GM12878 (cell line): ENCODE measurements around the gene BTBD9. TPM values are rescaled to one million over a fixed set of nuclear protein-coding genes. Genes with fewer than 3 reads are reported as not detected.

Source experiments
- ATAC-seq: fragments of 200-7000 bp; cut with Tn5 transposase; 3 replicates; pipeline ENCODE4 v1.9.1; 2020; ENCODE audit warnings: mild to moderate bottlenecking, moderate library complexity
- BruUV-seq: library from RNA; stranded (reverse); fragments of 400-500 nt; replicated peaks from 2 replicates; lab custom pipeline; 2021; lab: Mats Ljungman, UMichigan
- CTCF ChIA-PET: fragments of 300-600 bp; sonication (Branson Sonifier 250); formaldehyde crosslinking; extraction: SDS; loops from one replicate; lab custom pipeline; 2021; ENCODE audit warnings: inconsistent platforms; lab: Yijun Ruan, JAX
- POLR2A ChIA-PET: fragments of 350-600 bp; formaldehyde crosslinking; extraction: SDS; loops from one replicate; lab custom pipeline; 2021; ENCODE audit warnings: inconsistent platforms; lab: Charles Lee
- RAD21 ChIA-PET: fragments of 300-600 bp; sonication (Branson Sonifier 250); formaldehyde crosslinking; loops from one replicate; lab custom pipeline; 2023; ENCODE audit warnings: antibody characterized with exemption; ENCODE audit not compliant: unreplicated experiment; lab: Charles Lee
- SMC1A ChIA-PET: fragments of 300-600 bp; sonication (Branson Sonifier 250); formaldehyde crosslinking; loops from one replicate; lab custom pipeline; 2023; ENCODE audit not compliant: unreplicated experiment, uncharacterized antibody; lab: Charles Lee
- DNase-seq: peaks from one replicate; pipeline ENCODE4 v3.0.0-alpha.2; 2011; ENCODE audit warnings: low read depth, low spot score
- FAIRE-seq: peaks from 3 replicates; lab custom pipeline; 2011; peaks lifted over from hg19 to GRCh38; lab: Jason Lieb, UNC
- H2AFZ ChIP-seq: 2 replicates; pipeline ENCODE4 v1.6.0; 2011; ENCODE audit warnings: low read depth, low read length, control low read depth; ENCODE audit not compliant: control insufficient read depth
- H3K27ac ChIP-seq: 2 replicates; pipeline ENCODE4 v1.5.1; 2011; ENCODE audit warnings: control low read depth; ENCODE audit not compliant: control insufficient read depth, insufficient read depth
- H3K27me3 ChIP-seq, 2 experiments: replicated peaks in 1 of 2; 2 replicates each; pipeline versions ENCODE4 v1.6.0 to v1.6.1; 2011; ENCODE audit warnings: low read length in 1 of 2; ENCODE audit not compliant: control insufficient read depth in 2 of 2, insufficient read depth in 2 of 2
- H3K36me3 ChIP-seq, 2 experiments: 2 replicates each; pipeline ENCODE4 v1.5.1; 2011; ENCODE audit warnings: low read length in 1 of 2; ENCODE audit not compliant: control insufficient read depth in 2 of 2, insufficient read depth in 2 of 2
- H3K4me1 ChIP-seq: 2 replicates; pipeline ENCODE4 v1.6.1; 2011; ENCODE audit warnings: mild to moderate bottlenecking, low read length, moderate library complexity, mixed read lengths; ENCODE audit not compliant: control insufficient read depth, insufficient read depth
- H3K4me2 ChIP-seq: 2 replicates; pipeline ENCODE4 v1.6.0; 2011; ENCODE audit warnings: control low read depth; ENCODE audit not compliant: control insufficient read depth, insufficient read depth
- H3K4me3 ChIP-seq: fragments of 200-600 bp; sonication (generic); 2 replicates; pipeline ENCODE4 v1.5.1; 2016
- H3K79me2 ChIP-seq: 2 replicates; pipeline ENCODE4 v1.6.0; 2011; ENCODE audit warnings: low read length; ENCODE audit not compliant: control insufficient read depth, insufficient read depth
- H3K9ac ChIP-seq: 2 replicates; pipeline ENCODE4 v1.8.0; 2011; ENCODE audit warnings: low read length, control low read depth, mixed read lengths; ENCODE audit not compliant: control insufficient read depth, insufficient read depth
- H3K9me3 ChIP-seq: replicated peaks from 3 replicates; pipeline ENCODE4 v1.5.1; 2011; ENCODE audit warnings: mild to moderate bottlenecking, low read length; ENCODE audit not compliant: control insufficient read depth, insufficient read depth
- H4K20me1 ChIP-seq: 2 replicates; pipeline ENCODE4 v1.6.0; 2011; ENCODE audit not compliant: control insufficient read depth, insufficient read depth
- ASH2L ChIP-seq: fragments of 300-600, 200-600 bp; sonication (generic); IDR thresholded peaks from 2 replicates; pipeline ENCODE4 v1.6.1; 2017; ENCODE audit warnings: low read depth, mild to moderate bottlenecking, borderline replicate concordance
- FOXM1 ChIP-seq: IDR thresholded peaks from 2 replicates; pipeline ENCODE4 v1.6.1; 2012; ENCODE audit warnings: low read depth, mild to moderate bottlenecking, inconsistent platforms, low read length, moderate library complexity
- NFYB ChIP-seq: IDR thresholded peaks from 2 replicates; pipeline ENCODE4 v1.6.1; 2011; ENCODE audit warnings: low read depth, mild to moderate bottlenecking, low read length, improper control_type of control experiment, moderate library complexity; ENCODE audit not compliant: insufficient read depth
- NR2F1 ChIP-seq: fragments of 450-650 bp; conservative IDR thresholded peaks from 2 replicates; pipeline ENCODE4 v1.6.1; 2017; ENCODE audit warnings: mild to moderate bottlenecking
- POLR2A ChIP-seq: IDR thresholded peaks from 2 replicates; pipeline ENCODE4 v1.6.1; 2011; ENCODE audit warnings: low read depth, mild to moderate bottlenecking, low read length
- SMAD1 ChIP-seq: fragments of 450-650 bp; IDR thresholded peaks from 2 replicates; pipeline ENCODE4 v1.6.1; 2018; ENCODE audit warnings: mild to moderate bottlenecking, low read depth; ENCODE audit not compliant: partially characterized antibody
- SPI1 ChIP-seq: IDR thresholded peaks from 2 replicates; pipeline ENCODE4 v1.6.1; 2011; ENCODE audit warnings: low read depth, mild to moderate bottlenecking, low read length, moderate library complexity, borderline replicate concordance; ENCODE audit not compliant: insufficient read depth
- YBX1 ChIP-seq: fragments of 450-650 bp; IDR thresholded peaks from 2 replicates; pipeline ENCODE4 v1.6.1; 2016; ENCODE audit warnings: antibody characterized with exemption
- WGBS: methylation state at CpG from one replicate; pipeline ENCODE4 v1.1.6; 2016; ENCODE audit warnings: low lambda C conversion rate; ENCODE audit not compliant: insufficient replicate concordance, insufficient coverage; ENCODE audit errors: missing lambda C conversion rate; 5-methylcytosine and 5-hydroxymethylcytosine counted together
- in situ Hi-C: fragments of 300-500 bp; cut with MboI; formaldehyde crosslinking; loops from 9 replicates; pipeline ENCODE4 v1.14.3; 2018; ENCODE audit warnings: mixed read lengths
- intact Hi-C: fragments of 100-400 bp; cut with micrococcal nuclease; formaldehyde crosslinking; loops from one replicate; pipeline ENCODE4 v1.14.2; 2022; ENCODE audit not compliant: unreplicated experiment
- polyA plus RNA-seq, 11 experiments: library from polyadenylated mRNA; depleted of rRNA in 4 of 11; unstranded in 6 of 11; stranded (reverse) in 5 of 11; fragments of >200 nt; fragmentation: Nextera tagmentation in 4 of 11; fragmentation: Illumina TruSeq in 1 of 11; extraction: Ambion mirVana in 4 of 11; extraction: Trizol in 1 of 11; gene quantifications; 1 replicate in 1 of 11; 2 replicates in 10 of 11; pipeline versions ENCODE4 v1.2.1 to v1.2.3, GENCODE V29; 2011 to 2016; ENCODE audit warnings: inconsistent platforms in 2 of 11, missing spikeins in 2 of 11, low read depth in 1 of 11
- total RNA-seq, 4 experiments: library from RNA; depleted of rRNA in 3 of 4; stranded (reverse); fragments of >200 nt in 3 of 4; fragmentation: Illumina TruSeq in 1 of 4; extraction: Trizol in 1 of 4; gene quantifications; 2 replicates each; pipeline versions ENCODE4 v1.2.1 to v1.2.3, GENCODE V29; 2013 to 2021
- TF ChIP-seq, protein P1 (sequence below): IDR thresholded peaks from 2 replicates; pipeline ENCODE4 v1.6.1; 2012; ENCODE audit warnings: improper control_type of control experiment, low read depth, low read length; ENCODE audit not compliant: insufficient replicate concordance
- TF ChIP-seq, protein P2 (sequence below): IDR thresholded peaks from 2 replicates; pipeline ENCODE4 v1.6.1; 2011; ENCODE audit warnings: low read depth, mild to moderate bottlenecking, low read length, moderate library complexity, borderline replicate concordance; ENCODE audit errors: extremely low read depth
- TF ChIP-seq, protein P3 (sequence below): IDR thresholded peaks from 2 replicates; pipeline ENCODE4 v1.6.1; 2011; ENCODE audit warnings: borderline replicate concordance, low read depth, mild to moderate bottlenecking, moderate library complexity, low read length; ENCODE audit not compliant: insufficient read depth, poor library complexity, severe bottlenecking
- TF ChIP-seq, protein P4 (sequence below): IDR thresholded peaks from 2 replicates; pipeline ENCODE4 v1.6.1; 2012; ENCODE audit warnings: low read depth, low read length, improper control_type of control experiment
- TF ChIP-seq, protein P5 (sequence below): IDR thresholded peaks from 2 replicates; pipeline ENCODE4 v1.6.1; 2011; ENCODE audit warnings: low read depth, low read length, improper control_type of control experiment, borderline replicate concordance

BTBD9 gene
- total and polyA plus RNA-seq, 10 of the 15 experiments (the other 5 are each of a cell fraction or from before 2014, with no cell fraction given): 0.22 to 8.6 (median 4.6) TPM

DNA sequence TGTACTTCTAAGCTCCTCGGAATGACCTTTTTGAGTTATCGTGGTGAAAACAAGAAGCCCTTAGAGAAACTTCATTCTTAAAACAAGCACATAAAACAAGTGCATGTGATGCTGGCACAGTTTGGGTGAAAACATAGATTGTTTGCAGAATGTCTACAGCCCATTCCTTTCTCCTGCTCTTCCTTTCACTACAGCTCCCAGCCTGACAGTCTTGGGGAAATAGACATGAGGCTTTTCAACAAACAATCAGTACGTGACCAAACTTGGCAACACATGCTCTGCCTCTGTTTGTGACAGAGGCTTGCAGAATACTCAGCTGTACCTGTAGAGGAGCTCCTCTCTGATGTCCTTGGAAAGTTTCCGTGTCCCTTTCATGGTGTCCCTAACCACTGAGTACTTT is 498.6 kb downstream of the BTBD9 start:
- Histone ChIP-seq H3K9me3 (no peaks in the 10 kb centered on the region), H3K27me3 (no peaks in the 10 kb centered on the region), H3K27ac (no peak overlapping the region), H3K79me2 (no peaks in the 10 kb centered on the region), H3K4me1 (0 out of 2 replicates have a peak, but pooled peaks cover 4% of the 10 kb centered on the region), H3K4me3 (no peak overlapping the region), H4K20me1 (peaks cover 2% of the 10 kb centered on the region; the same call in 1 of the 2 replicates), H3K4me2 (no peak overlapping the region), H3K36me3 (peaks cover 0 to 4% of the 10 kb centered on the region in 2 experiments; a peak in 2 of 4 replicates), H3K9ac (no peak overlapping the region), H2AFZ (no peak overlapping the region)
- no TSS peak for BruUV-seq
- TF ChIP-seq NR2F1: no peak
- no peak for TF ChIP-seq NFYB
- TF ChIP-seq, protein P1, sequence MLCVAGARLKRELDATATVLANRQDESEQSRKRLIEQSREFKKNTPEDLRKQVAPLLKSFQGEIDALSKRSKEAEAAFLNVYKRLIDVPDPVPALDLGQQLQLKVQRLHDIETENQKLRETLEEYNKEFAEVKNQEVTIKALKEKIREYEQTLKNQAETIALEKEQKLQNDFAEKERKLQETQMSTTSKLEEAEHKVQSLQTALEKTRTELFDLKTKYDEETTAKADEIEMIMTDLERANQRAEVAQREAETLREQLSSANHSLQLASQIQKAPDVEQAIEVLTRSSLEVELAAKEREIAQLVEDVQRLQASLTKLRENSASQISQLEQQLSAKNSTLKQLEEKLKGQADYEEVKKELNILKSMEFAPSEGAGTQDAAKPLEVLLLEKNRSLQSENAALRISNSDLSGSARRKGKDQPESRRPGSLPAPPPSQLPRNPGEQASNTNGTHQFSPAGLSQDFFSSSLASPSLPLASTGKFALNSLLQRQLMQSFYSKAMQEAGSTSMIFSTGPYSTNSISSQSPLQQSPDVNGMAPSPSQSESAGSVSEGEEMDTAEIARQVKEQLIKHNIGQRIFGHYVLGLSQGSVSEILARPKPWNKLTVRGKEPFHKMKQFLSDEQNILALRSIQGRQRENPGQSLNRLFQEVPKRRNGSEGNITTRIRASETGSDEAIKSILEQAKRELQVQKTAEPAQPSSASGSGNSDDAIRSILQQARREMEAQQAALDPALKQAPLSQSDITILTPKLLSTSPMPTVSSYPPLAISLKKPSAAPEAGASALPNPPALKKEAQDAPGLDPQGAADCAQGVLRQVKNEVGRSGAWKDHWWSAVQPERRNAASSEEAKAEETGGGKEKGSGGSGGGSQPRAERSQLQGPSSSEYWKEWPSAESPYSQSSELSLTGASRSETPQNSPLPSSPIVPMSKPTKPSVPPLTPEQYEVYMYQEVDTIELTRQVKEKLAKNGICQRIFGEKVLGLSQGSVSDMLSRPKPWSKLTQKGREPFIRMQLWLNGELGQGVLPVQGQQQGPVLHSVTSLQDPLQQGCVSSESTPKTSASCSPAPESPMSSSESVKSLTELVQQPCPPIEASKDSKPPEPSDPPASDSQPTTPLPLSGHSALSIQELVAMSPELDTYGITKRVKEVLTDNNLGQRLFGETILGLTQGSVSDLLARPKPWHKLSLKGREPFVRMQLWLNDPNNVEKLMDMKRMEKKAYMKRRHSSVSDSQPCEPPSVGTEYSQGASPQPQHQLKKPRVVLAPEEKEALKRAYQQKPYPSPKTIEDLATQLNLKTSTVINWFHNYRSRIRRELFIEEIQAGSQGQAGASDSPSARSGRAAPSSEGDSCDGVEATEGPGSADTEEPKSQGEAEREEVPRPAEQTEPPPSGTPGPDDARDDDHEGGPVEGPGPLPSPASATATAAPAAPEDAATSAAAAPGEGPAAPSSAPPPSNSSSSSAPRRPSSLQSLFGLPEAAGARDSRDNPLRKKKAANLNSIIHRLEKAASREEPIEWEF: no peak
- TF ChIP-seq, protein P2, sequence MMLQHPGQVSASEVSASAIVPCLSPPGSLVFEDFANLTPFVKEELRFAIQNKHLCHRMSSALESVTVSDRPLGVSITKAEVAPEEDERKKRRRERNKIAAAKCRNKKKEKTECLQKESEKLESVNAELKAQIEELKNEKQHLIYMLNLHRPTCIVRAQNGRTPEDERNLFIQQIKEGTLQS: no peak
- TF ChIP-seq SPI1: no peak
- no peak for TF ChIP-seq SMAD1
- TF ChIP-seq FOXM1: no peak
- TF ChIP-seq, protein P3, sequence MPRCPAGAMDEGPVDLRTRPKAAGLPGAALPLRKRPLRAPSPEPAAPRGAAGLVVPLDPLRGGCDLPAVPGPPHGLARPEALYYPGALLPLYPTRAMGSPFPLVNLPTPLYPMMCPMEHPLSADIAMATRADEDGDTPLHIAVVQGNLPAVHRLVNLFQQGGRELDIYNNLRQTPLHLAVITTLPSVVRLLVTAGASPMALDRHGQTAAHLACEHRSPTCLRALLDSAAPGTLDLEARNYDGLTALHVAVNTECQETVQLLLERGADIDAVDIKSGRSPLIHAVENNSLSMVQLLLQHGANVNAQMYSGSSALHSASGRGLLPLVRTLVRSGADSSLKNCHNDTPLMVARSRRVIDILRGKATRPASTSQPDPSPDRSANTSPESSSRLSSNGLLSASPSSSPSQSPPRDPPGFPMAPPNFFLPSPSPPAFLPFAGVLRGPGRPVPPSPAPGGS: no peak
- TF ChIP-seq ASH2L: no peak
- no peak for TF ChIP-seq POLR2A
- TF ChIP-seq, protein P4, sequence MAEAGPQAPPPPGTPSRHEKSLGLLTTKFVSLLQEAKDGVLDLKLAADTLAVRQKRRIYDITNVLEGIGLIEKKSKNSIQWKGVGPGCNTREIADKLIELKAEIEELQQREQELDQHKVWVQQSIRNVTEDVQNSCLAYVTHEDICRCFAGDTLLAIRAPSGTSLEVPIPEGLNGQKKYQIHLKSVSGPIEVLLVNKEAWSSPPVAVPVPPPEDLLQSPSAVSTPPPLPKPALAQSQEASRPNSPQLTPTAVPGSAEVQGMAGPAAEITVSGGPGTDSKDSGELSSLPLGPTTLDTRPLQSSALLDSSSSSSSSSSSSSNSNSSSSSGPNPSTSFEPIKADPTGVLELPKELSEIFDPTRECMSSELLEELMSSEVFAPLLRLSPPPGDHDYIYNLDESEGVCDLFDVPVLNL: no peak
- TF ChIP-seq YBX1: no peak
- TF ChIP-seq, protein P5, sequence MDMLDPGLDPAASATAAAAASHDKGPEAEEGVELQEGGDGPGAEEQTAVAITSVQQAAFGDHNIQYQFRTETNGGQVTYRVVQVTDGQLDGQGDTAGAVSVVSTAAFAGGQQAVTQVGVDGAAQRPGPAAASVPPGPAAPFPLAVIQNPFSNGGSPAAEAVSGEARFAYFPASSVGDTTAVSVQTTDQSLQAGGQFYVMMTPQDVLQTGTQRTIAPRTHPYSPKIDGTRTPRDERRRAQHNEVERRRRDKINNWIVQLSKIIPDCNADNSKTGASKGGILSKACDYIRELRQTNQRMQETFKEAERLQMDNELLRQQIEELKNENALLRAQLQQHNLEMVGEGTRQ: no peak
- in situ Hi-C loops (no loop called here), intact Hi-C loops (no loop called here)
- FAIRE-seq (no peak), DNase-seq (no peak), ATAC-seq (no peak)
- WGBS: 97% methylated on average over 4 of the region's 4 CpGs
- ChIA-PET CTCF (interaction anchor here (1.2 to 1.5 kb wide), 2 partner anchors 108 to 353 kb away, joined by 3 read pairs; no protein-coding TSS in a partner anchor), POLR2A (no interaction called here), RAD21 (no interaction called here), SMC1A (no interaction called here)
